ENCODE measurements around the gene DNAAF1.

DNA sequence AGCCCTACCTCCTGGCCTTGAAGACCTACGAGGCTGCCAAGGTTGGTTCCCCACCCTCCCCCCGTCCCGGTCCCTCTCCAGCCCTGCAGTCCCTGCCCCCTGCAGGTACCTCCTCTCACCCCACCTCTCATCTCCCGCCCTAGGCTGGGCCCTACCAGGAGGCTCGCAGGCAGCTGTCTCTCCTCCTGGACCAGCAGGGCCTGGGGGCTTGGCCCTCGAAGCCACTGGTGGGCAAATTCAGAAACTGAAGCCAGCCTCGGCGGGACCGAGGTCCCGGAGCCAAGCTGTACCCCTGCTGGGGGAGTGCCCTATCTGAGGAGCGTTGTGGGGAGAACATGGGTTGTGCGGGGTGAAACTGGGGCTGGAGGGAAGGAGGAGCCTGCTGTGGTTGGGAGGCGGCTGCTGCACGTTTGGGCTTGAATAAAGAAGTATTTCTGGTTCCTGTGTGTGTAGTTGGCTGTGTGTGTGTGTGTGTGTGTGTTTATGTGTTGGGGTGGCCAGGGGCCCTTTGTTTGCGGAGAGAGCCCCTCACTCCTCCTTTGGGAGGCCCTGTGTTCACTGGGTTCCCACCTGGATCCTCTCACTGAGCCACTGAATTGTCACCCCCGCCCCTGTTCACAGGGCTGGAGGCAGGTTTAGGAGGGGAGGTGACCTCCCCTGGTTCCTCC lies 51.8 kb downstream of the DNAAF1 start:
- TF ChIP-seq CTCF (IDR thresholded peaks at IDR 0.05; ENCODE audit: extremely low read depth in 1 of 2, insufficient read depth in 1 of 2, low read depth in 1 of 2, low read length in 2 of 2) (no peak), FOS (IDR thresholded peaks at IDR 0.05; ENCODE audit: borderline replicate concordance, insufficient read depth, low read length) (no peak), POLR2A (IDR thresholded peaks at IDR 0.05; ENCODE audit: low read depth, low read length) (no peak), POLR2AphosphoS5 (IDR thresholded peaks at IDR 0.05; ENCODE audit: insufficient read depth, low read depth, low read length) (no peak), EZH2 (IDR thresholded peaks at IDR 0.05; ENCODE audit: borderline replicate concordance, low read depth, low read length, severe bottlenecking) (no peak), JUN (IDR thresholded peaks at IDR 0.05; ENCODE audit: borderline replicate concordance, insufficient read depth, insufficient read length, low read depth) (no peak), MYC (IDR thresholded peaks at IDR 0.05; ENCODE audit: low read depth, low read length) (no peak), MAX (IDR thresholded peaks at IDR 0.05; ENCODE audit: insufficient read depth, insufficient read length) (no peak)
